ENCODE results near the gene TENM3.

GRCh38 chr4:182697094-182697493 is 453.9 kb downstream of the TENM3 start:
- TF ChIP-seq POLR2A (IDR thresholded peaks at IDR 0.05) = no peak
- TF ChIP-seq, protein P1, sequence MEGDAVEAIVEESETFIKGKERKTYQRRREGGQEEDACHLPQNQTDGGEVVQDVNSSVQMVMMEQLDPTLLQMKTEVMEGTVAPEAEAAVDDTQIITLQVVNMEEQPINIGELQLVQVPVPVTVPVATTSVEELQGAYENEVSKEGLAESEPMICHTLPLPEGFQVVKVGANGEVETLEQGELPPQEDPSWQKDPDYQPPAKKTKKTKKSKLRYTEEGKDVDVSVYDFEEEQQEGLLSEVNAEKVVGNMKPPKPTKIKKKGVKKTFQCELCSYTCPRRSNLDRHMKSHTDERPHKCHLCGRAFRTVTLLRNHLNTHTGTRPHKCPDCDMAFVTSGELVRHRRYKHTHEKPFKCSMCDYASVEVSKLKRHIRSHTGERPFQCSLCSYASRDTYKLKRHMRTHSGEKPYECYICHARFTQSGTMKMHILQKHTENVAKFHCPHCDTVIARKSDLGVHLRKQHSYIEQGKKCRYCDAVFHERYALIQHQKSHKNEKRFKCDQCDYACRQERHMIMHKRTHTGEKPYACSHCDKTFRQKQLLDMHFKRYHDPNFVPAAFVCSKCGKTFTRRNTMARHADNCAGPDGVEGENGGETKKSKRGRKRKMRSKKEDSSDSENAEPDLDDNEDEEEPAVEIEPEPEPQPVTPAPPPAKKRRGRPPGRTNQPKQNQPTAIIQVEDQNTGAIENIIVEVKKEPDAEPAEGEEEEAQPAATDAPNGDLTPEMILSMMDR (IDR thresholded peaks at IDR 0.05) = no peak

All from lower leg skin (tissue), 3 donors.